Endodermal cell (in vitro differentiated cells): ENCODE results near the gene LAMA2. TPM values are rescaled to one million over a fixed set of nuclear protein-coding genes. Genes with fewer than 3 reads are reported as not detected.

Experiments
- DNase-seq: peaks from one replicate; pipeline ENCODE4 v3.0.0-alpha.2; 2017
- H3K27ac ChIP-seq: 2 replicates; pipeline ENCODE4 v1.5.1; 2013; ENCODE audit warnings: mild to moderate bottlenecking, low read depth, low read length, moderate library complexity
- H3K27me3 ChIP-seq: 2 replicates; pipeline ENCODE4 v1.6.1; 2013; ENCODE audit warnings: mild to moderate bottlenecking, low read length, moderate library complexity; ENCODE audit not compliant: insufficient read depth, control insufficient read depth, poor library complexity, severe bottlenecking
- H3K36me3 ChIP-seq: 2 replicates; pipeline ENCODE4 v1.7.0; 2013; ENCODE audit warnings: mild to moderate bottlenecking, low read length, moderate library complexity; ENCODE audit not compliant: control insufficient read depth, insufficient read depth
- H3K4me1 ChIP-seq: one replicate; pipeline ENCODE4 v1.7.0; 2013; ENCODE audit warnings: low read length; ENCODE audit not compliant: control insufficient read depth, insufficient read depth
- H3K4me3 ChIP-seq: 2 replicates; pipeline ENCODE4 v1.5.1; 2013; ENCODE audit warnings: mild to moderate bottlenecking, low read length, moderate library complexity
- H3K9ac ChIP-seq: 2 replicates; pipeline ENCODE4 v1.6.1; 2013; ENCODE audit warnings: mild to moderate bottlenecking, low read length, moderate library complexity; ENCODE audit not compliant: poor library complexity, severe bottlenecking; ENCODE audit errors: extremely low read depth
- H3K9me3 ChIP-seq: 2 replicates; pipeline ENCODE4 v1.6.1; 2013; ENCODE audit warnings: mild to moderate bottlenecking, low read length, moderate library complexity; ENCODE audit not compliant: control insufficient read depth
- H3K27ac Mint-ChIP-seq: 2 replicates; pipeline ENCODE4 v1.8.0; 2020; ENCODE audit warnings: mixed read lengths
- H3K27me3 Mint-ChIP-seq: 2 replicates; pipeline ENCODE4 v1.8.0; 2021; ENCODE audit warnings: mild to moderate bottlenecking, mixed read lengths; ENCODE audit not compliant: insufficient read depth
- H3K36me3 Mint-ChIP-seq: 2 replicates; pipeline ENCODE4 v1.8.0; 2020; ENCODE audit warnings: low read depth, mixed read lengths
- H3K4me1 Mint-ChIP-seq: 2 replicates; pipeline ENCODE4 v1.8.0; 2020; ENCODE audit warnings: mixed read lengths
- H3K4me3 Mint-ChIP-seq: 2 replicates; pipeline ENCODE4 v1.8.0; 2020; ENCODE audit warnings: mild to moderate bottlenecking, moderate library complexity, mixed read lengths
- H3K9me3 Mint-ChIP-seq: 2 replicates; pipeline ENCODE4 v1.8.0; 2020; ENCODE audit warnings: mild to moderate bottlenecking, mixed read lengths
- CTCF ChIP-seq: fragments of 200-600 bp; sonication (generic); conservative IDR thresholded peaks from 2 replicates; pipeline ENCODE4 v1.5.0; 2021; ENCODE audit warnings: antibody characterized with exemption, mild to moderate bottlenecking
- WGBS, 2 experiments: methylation state at CpG; one replicate each; pipeline versions ENCODE4 v1.1.5 to v1.1.7; 2013; ENCODE audit warnings: missing lambda C conversion rate in 2 of 2, mixed read lengths in 1 of 2; ENCODE audit not compliant: insufficient coverage in 1 of 2, insufficient read length in 1 of 2; 5-methylcytosine and 5-hydroxymethylcytosine counted together
- total RNA-seq, 2 donors: library from RNA; stranded (reverse); fragmentation: NEBNext Ultra II Directional in 1 of 2; extraction: Animal tissue kit (Norgen Biotek cat#: 25700) in 1 of 2; gene quantifications; 2 replicates in 1 of 2; 3 replicates in 1 of 2; pipeline ENCODE4 v1.2.1, GENCODE V29; 2021

The LAMA2 gene
- total RNA-seq, 2 donors from 2014 or later: 2.3 to 4.1 TPM

GRCh38 chr6:129501740-129502660, 619.1 kb downstream of the LAMA2 start:
- Mint-ChIP-seq H3K4me1 (peaks cover 11% of the 10 kb centered on the region), H3K27ac (no peak overlapping the region)

GRCh38 chr6:129504456-129504855, 621.5 kb downstream of the LAMA2 start:
- TF ChIP-seq CTCF: no peak
- Histone ChIP-seq H3K4me3 (no peak overlapping the region), H3K27me3 (no peaks in the 10 kb centered on the region), H3K4me1 (no peaks in the 10 kb centered on the region), H3K27ac (no peak overlapping the region), H3K9ac (no peak overlapping the region), H3K9me3 (no peaks in the 10 kb centered on the region), H3K36me3 (no peaks in the 10 kb centered on the region)
- 94 to 97% methylated on average over 2 of the region's 2 CpGs for WGBS, 2 experiments
- H3K4me1 Mint-ChIP-seq: peaks cover 8% of the 10 kb centered on the region
- no peak overlapping the region for H3K4me3 Mint-ChIP-seq
- H3K27ac Mint-ChIP-seq: no peak overlapping the region
- H3K36me3 Mint-ChIP-seq: no peaks in the 10 kb centered on the region
- H3K9me3 Mint-ChIP-seq: no peaks in the 10 kb centered on the region
- no peak for DNase-seq
- no peaks in the 10 kb centered on the region for H3K27me3 Mint-ChIP-seq

More at GRCh38 chr6:129501740-129502660, 619.1 kb downstream of the LAMA2 start:
- no peak for TF ChIP-seq CTCF
- DNase-seq: no peak
- Histone ChIP-seq H3K4me3 (no peak overlapping the region), H3K4me1 (no peaks in the 10 kb centered on the region), H3K27me3 (no peaks in the 10 kb centered on the region), H3K36me3 (no peaks in the 10 kb centered on the region), H3K9me3 (no peaks in the 10 kb centered on the region), H3K9ac (no peak overlapping the region), H3K27ac (peak overlapping the region; percentile 47)
- no peaks in the 10 kb centered on the region for H3K9me3 Mint-ChIP-seq
- H3K27me3 Mint-ChIP-seq: no peaks in the 10 kb centered on the region
- H3K4me3 Mint-ChIP-seq: no peak overlapping the region
- 92% methylated on average over 6 of the region's 6 CpGs; no CpG with 5 or more reads in 1 of the 2 experiments for WGBS, 2 experiments
- H3K36me3 Mint-ChIP-seq: no peaks in the 10 kb centered on the region

GRCh38 chr6:129507059-129507807, 624.3 kb downstream of the LAMA2 start:
- Histone ChIP-seq H3K27me3 (no peaks in the 10 kb centered on the region), H3K9ac (no peak overlapping the region), H3K36me3 (no peaks in the 10 kb centered on the region), H3K4me3 (no peak overlapping the region), H3K27ac (no peak overlapping the region), H3K4me1 (no peaks in the 10 kb centered on the region), H3K9me3 (no peaks in the 10 kb centered on the region)
- Mint-ChIP-seq H3K4me3 (no peak overlapping the region), H3K9me3 (no peaks in the 10 kb centered on the region), H3K27me3 (no peaks in the 10 kb centered on the region), H3K27ac (no peak overlapping the region), H3K36me3 (no peaks in the 10 kb centered on the region), H3K4me1 (peaks cover 3% of the 10 kb centered on the region)
- 80 to 98% methylated on average over 2 to 5 of the region's 5 CpGs for WGBS, 2 experiments
- TF ChIP-seq CTCF: no peak
- DNase-seq: no peak
